GM19193 (cell line): ENCODE data around the gene GLUD1.
"Not testable (repeated sequence)": the region's sequence is repeated elsewhere in the genome, so short reads cannot be mapped to it uniquely, and the experiment has no call there.

Experiments
- POLR2A ChIP-seq: IDR thresholded peaks from 4 replicates; pipeline ENCODE4 v1.6.1; 2011; ENCODE audit not compliant: insufficient read depth, insufficient read length; ENCODE audit errors: extremely low read depth

The GLUD1 gene

GRCh38 chr10:87064651-87065050, 30.0 kb downstream of the GLUD1 start:
- no peak for TF ChIP-seq POLR2A

DNA sequence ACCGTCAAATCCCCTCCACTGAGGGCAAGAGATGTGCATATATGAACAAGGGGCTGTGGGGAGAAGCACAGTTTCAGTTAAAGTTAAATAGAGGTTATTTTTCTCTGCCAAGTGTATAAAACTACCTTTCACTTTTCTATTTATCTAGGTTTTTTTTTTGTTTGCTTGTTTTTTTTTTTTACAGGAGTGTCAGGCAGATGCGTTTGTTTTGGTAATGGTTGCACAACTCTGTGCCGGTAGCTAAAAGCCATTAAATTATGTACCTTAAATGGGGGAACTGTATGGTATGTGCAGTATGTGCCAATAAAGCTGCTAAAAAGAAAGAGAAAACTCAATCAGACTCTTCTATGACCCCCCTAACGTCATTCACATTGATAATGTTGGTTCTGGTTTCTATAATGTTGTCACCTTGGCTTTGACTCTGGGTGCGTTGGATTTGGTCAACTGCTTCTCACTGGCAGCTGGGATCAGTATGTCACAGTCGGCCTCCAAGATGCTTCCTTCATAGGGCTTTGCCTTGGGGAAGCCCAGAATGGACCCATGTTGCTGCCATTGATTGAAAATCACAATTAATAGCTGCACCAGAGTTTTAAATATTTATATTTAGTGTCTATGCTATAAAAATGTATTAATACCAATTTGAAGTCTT, 34.2 kb downstream of the GLUD1 start:
- no peak for TF ChIP-seq POLR2A

DNA sequence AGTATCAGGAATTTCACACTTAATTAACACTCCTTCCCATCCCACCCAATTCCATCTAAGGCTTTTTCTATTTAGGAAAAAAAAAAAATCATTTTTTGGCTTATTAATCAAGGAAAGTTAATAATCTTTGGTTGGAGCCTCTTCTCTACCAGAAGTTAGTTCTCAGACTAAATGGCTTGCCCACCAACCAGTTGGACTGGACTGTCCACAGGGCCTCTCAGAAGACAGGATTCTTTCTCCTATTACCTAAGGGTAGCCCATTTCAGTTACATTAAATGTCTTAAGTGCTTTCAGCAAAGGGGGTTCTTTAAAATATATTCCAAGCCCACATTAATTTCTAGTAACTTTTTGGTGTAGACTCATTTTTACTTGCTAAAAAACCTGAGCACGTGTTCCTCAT, 35.2 kb downstream of the GLUD1 start:
- TF ChIP-seq POLR2A = no peak

DNA sequence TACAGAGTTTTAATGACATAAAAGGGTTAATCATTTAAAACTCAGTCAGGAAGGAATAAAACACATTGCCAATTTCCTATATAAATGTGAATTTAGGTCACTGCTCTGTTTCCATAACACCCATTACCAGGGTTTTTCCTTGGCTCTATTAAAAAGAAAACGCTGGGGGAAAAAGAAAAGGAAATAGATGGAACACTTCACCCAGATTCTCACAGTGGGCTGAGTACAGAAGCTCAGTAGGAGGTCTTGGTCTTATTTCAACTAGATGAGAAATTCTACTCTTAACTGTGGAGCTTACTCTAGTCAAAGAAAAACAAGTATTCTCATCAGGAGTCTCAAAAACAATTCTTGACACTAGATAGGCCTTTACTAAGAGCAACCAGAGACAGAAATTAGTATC, 36.5 kb downstream of the GLUD1 start:
- TF ChIP-seq POLR2A = no peak

GRCh38 chr10:87054373-87055295, 40.0 kb downstream of the GLUD1 start:
- TF ChIP-seq POLR2A = no peak

GRCh38 chr10:87053577-87054181, 41.0 kb downstream of the GLUD1 start:
- TF ChIP-seq POLR2A = no peak

GRCh38 chr10:87053111-87053510, 41.5 kb downstream of the GLUD1 start:
- TF ChIP-seq POLR2A = no peak

GRCh38 chr10:87045434-87045938, 49.2 kb downstream of the GLUD1 start:
- TF ChIP-seq POLR2A = no peak

- TF ChIP-seq POLR2A = no peak
These were observed 55.9 kb downstream of the GLUD1 start for GRCh38 chr10:87038786-87039185.

- TF ChIP-seq POLR2A = no peak
These were observed 56.3 kb downstream of the GLUD1 start for GRCh38 chr10:87038286-87038717.

DNA sequence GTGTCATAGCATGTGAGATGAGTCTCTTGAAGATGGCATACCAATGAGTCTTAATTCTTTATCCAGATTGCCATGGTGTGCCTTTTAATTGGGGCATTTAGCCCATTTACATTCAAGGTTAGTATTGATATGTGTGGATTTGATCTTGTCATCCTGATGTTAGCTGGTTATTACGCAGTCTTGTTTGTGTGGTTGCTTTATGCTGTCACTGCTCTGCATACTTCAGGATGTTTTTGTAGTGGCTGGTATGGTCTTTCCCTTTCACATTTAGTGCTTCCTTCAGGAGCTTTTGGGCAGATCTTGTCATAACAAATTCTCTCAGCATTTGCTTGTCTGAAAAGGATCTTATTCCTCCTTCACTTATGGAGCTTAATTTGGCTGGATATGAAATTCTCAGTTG, 58.0 kb downstream of the GLUD1 start:
- no peak for TF ChIP-seq POLR2A

GRCh38 chr10:87030912-87031635, 63.6 kb downstream of the GLUD1 start:
- no peak for TF ChIP-seq POLR2A

GRCh38 chr10:87020056-87020455, 74.6 kb downstream of the GLUD1 start, which contains the start of gene FAM25A:
FAM25A (plus strand) TSS chr10:87020294; CDS start chr10:87020325, 31 bp downstream.
- TF ChIP-seq POLR2A = not testable (repeated sequence)

GRCh38 chr10:87000491-87000890, 94.2 kb downstream of the GLUD1 start:
- no peak for TF ChIP-seq POLR2A
